Astrocyte of the spinal cord (primary cell): Measurements from ENCODE around the gene PTBP2.

Experiments
- DNase-seq: peaks from one replicate; pipeline ENCODE4 v3.0.0; 2011; ENCODE audit warnings: low read depth, low spot score
- H3K4me3 ChIP-seq: 2 replicates; pipeline ENCODE4 v1.5.1; 2011; ENCODE audit warnings: low read depth, mild to moderate bottlenecking, low read length, moderate library complexity
- in situ Hi-C: cut with HindIII; loops from 2 replicates; pipeline ENCODE4 v1.10.0; 2017; ENCODE audit warnings: low sequenced_read_pairs
- TF ChIP-seq, protein P1 (sequence below): IDR thresholded peaks from 2 replicates; pipeline ENCODE4 v1.5.1; 2012; ENCODE audit warnings: low read depth, mild to moderate bottlenecking, low read length, inconsistent platforms

Gene PTBP2

DNA sequence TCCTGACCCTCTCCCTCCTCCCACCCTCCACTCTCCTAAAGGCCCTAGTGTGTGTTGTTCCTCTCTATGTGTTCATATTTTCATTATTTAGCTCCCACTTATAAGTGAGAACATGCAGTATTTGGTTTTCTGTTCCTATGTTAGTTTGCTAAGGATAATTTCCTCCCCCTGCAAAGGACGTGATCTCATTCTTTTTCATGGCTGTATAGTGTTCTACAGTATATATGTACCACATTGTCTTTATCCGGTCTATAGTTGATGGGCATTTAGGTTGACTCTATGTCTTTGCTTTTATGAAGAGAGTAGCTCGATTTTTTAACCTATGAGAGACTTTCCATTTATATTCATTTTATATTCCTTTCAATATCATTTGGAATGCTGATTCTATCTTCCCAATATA is 7.9 kb upstream of the PTBP2 start:
- TF ChIP-seq, protein P1, sequence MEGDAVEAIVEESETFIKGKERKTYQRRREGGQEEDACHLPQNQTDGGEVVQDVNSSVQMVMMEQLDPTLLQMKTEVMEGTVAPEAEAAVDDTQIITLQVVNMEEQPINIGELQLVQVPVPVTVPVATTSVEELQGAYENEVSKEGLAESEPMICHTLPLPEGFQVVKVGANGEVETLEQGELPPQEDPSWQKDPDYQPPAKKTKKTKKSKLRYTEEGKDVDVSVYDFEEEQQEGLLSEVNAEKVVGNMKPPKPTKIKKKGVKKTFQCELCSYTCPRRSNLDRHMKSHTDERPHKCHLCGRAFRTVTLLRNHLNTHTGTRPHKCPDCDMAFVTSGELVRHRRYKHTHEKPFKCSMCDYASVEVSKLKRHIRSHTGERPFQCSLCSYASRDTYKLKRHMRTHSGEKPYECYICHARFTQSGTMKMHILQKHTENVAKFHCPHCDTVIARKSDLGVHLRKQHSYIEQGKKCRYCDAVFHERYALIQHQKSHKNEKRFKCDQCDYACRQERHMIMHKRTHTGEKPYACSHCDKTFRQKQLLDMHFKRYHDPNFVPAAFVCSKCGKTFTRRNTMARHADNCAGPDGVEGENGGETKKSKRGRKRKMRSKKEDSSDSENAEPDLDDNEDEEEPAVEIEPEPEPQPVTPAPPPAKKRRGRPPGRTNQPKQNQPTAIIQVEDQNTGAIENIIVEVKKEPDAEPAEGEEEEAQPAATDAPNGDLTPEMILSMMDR, result no peak
- no peak for DNase-seq
- H3K4me3 ChIP-seq, result no peak overlapping the region
- in situ Hi-C loops, result no loop called here

DNA sequence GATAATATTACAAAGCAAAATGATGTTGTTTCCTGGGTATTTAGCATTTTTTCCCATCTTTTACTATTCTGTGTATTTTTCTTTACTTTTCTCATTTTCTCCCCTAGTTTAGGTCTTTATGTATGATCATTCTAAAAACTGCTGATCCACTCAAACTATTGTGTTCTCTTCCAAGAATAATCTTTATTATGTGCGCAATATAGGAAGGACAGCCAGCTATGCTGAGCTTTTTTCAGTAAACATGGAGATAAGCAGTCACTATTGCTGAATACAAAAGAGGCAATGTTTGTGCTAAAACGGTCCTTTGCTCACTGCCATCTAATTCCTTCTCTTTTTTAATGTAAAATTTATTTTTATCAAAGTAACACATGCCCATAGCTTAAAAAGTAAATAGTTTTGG is 6.7 kb upstream of the PTBP2 start:
- TF ChIP-seq, protein P1, result no peak
- no peak for DNase-seq
- no peak overlapping the region for H3K4me3 ChIP-seq
- in situ Hi-C loops, result no loop called here

DNA sequence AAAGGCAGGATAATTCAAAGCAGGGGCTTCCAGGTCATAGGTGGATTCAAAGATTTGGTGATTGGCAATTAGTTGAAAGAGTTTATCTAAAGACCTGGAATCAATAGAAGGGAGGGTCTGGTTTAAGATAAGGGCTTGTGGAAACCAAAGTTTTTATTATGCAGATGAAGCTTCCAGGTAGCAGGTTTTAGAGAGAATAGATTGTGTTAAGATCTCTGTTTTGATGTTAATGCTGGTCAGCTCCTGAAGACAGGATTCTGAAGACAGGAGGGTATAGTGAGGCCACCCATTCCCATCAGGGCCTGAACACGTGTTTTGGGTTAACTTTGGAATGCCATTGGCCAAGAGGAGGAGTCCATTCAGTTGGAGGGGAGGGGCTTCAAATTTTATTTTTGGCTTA is 6.1 kb upstream of the PTBP2 start:
- H3K4me3 ChIP-seq, result no peak overlapping the region
- no peak for DNase-seq
- in situ Hi-C loops, result no loop called here
- TF ChIP-seq, protein P1, result no peak

DNA sequence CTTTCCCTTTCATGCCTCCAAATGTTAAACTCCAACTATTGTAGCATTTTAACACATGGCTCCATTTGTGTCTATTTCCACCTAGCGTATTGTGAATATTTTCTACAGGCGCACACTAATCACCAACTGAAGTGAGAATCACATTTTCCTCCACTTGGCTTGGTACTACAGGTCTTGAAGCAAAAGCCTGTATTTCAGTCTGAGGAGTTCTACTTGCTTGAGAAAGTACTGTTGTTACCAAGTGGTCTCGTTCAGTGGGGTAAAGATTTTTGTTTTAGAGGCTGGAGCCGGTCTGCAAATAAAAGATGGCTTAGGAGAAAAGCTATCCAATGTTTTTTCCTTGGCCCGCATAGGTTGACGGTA is 550 bp upstream of the PTBP2 start:
- in situ Hi-C loops, result no loop called here
- peak; percentile 67 for DNase-seq

DNA sequence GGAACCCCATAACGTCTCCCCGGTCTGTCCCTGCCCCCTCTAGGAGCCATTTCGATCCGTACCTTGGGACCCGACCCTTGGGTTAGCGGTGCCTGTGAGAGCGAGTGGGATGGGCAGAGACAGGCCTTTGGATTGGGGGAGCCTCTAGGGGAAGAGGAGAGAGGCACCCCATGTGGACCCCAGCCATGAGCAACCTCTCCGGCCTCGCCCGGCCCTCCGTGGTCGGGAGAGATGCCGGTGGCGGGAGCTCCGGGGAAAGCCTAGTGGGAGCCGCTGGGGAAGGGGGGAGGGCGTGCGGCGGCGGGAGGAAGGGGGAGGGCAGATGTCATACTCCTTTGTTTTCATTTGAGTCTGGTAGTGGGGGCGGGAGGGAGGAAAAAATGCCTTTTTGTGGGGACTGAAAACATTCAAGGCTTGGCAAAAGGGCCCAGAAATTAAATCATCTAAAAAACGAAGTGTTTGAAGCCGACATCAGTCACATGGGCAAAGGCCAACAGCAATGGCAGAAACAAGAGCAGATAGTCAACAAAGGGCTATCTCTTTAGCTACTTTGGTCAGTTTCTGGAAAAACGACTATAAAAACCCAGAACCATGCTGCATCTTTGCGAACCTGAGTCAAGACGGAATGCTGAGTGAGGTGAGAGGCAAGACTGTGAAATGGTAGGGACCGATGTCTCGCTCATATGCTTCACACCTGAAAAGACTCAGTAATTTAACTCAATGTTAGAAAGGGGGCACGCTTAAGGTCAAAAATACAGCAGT is 758 bp downstream of the PTBP2 start:
- TF ChIP-seq, protein P1, result no peak
- in situ Hi-C loops, result no loop called here
- peak overlapping the region; percentile 98 for H3K4me3 ChIP-seq
- peak; percentile 76 for DNase-seq

More for the DNA sequence above, 550 bp upstream of the PTBP2 start:
- peak overlapping the region; percentile 98 for H3K4me3 ChIP-seq
- TF ChIP-seq, protein P1, result no peak

DNA sequence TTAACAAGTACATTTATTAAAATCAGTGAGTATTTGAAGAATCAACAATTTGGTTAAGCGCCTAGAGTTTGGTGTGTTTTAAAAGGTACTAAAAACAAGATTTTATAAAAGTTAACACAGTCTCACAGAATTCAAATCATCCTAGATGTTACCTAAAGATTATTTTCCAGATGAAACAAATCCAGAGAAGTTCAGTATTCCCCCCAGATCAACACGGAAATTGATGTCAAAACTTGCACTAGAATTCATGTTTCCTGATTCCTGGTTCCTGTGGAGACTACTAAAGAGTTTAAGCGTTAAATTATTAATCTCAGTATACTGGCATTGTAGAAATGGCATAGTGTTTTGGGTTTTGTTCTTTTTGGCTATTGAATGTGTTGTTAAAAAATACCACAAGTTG is 1.4 kb downstream of the PTBP2 start:
- peak overlapping the region; percentile 98 for H3K4me3 ChIP-seq
- TF ChIP-seq, protein P1, result no peak
- in situ Hi-C loops, result no loop called here
- DNase-seq, result no peak
